ENCODE measurements around the gene GBP3.

- no peak for TF ChIP-seq CTCF (IDR thresholded peaks at IDR 0.05)
- no peak for TF ChIP-seq POLR2A (IDR thresholded peaks at IDR 0.05)
- TF ChIP-seq POLR2AphosphoS5 (IDR thresholded peaks at IDR 0.05): peak; percentile 72
- no peak for TF ChIP-seq EP300 (IDR thresholded peaks at IDR 0.05)
Measured at GRCh38 chr1:89005286-89006151, 17.1 kb downstream of the GBP3 start.
